GM12878 (cell line): ENCODE measurements around the gene MRPL23. TPM values are rescaled to one million over a fixed set of nuclear protein-coding genes. Genes with fewer than 3 reads are reported as not detected.
A peak's percentile ranks its signal among the peaks of the same experiment; 100 is the strongest.

Experiments
- ATAC-seq: fragments of 200-7000 bp; cut with Tn5 transposase; 3 replicates; pipeline ENCODE4 v1.9.1; 2020; ENCODE audit warnings: mild to moderate bottlenecking, moderate library complexity
- BruUV-seq: library from RNA; stranded (reverse); fragments of 400-500 nt; replicated peaks from 2 replicates; lab custom pipeline; 2021; lab: Mats Ljungman, UMichigan
- CTCF ChIA-PET: fragments of 300-600 bp; sonication (Branson Sonifier 250); formaldehyde crosslinking; extraction: SDS; loops from one replicate; lab custom pipeline; 2021; ENCODE audit warnings: inconsistent platforms; lab: Yijun Ruan, JAX
- POLR2A ChIA-PET: fragments of 350-600 bp; formaldehyde crosslinking; extraction: SDS; loops from one replicate; lab custom pipeline; 2021; ENCODE audit warnings: inconsistent platforms; lab: Charles Lee
- RAD21 ChIA-PET: fragments of 300-600 bp; sonication (Branson Sonifier 250); formaldehyde crosslinking; loops from one replicate; lab custom pipeline; 2023; ENCODE audit warnings: antibody characterized with exemption; ENCODE audit not compliant: unreplicated experiment; lab: Charles Lee
- SMC1A ChIA-PET: fragments of 300-600 bp; sonication (Branson Sonifier 250); formaldehyde crosslinking; loops from one replicate; lab custom pipeline; 2023; ENCODE audit not compliant: unreplicated experiment, uncharacterized antibody; lab: Charles Lee
- DNase-seq: peaks from one replicate; pipeline ENCODE4 v3.0.0-alpha.2; 2011; ENCODE audit warnings: low read depth, low spot score
- FAIRE-seq: peaks from 3 replicates; lab custom pipeline; 2011; peaks lifted over from hg19 to GRCh38; lab: Jason Lieb, UNC
- H2AFZ ChIP-seq: 2 replicates; pipeline ENCODE4 v1.6.0; 2011; ENCODE audit warnings: low read depth, low read length, control low read depth; ENCODE audit not compliant: control insufficient read depth
- H3K27ac ChIP-seq: 2 replicates; pipeline ENCODE4 v1.5.1; 2011; ENCODE audit warnings: control low read depth; ENCODE audit not compliant: control insufficient read depth, insufficient read depth
- H3K27me3 ChIP-seq, 2 experiments: replicated peaks in 1 of 2; 2 replicates each; pipeline versions ENCODE4 v1.6.0 to v1.6.1; 2011; ENCODE audit warnings: low read length in 1 of 2; ENCODE audit not compliant: control insufficient read depth in 2 of 2, insufficient read depth in 2 of 2
- H3K36me3 ChIP-seq, 2 experiments: 2 replicates each; pipeline ENCODE4 v1.5.1; 2011; ENCODE audit warnings: low read length in 1 of 2; ENCODE audit not compliant: control insufficient read depth in 2 of 2, insufficient read depth in 2 of 2
- H3K4me1 ChIP-seq: 2 replicates; pipeline ENCODE4 v1.6.1; 2011; ENCODE audit warnings: mild to moderate bottlenecking, low read length, moderate library complexity, mixed read lengths; ENCODE audit not compliant: control insufficient read depth, insufficient read depth
- H3K4me2 ChIP-seq: 2 replicates; pipeline ENCODE4 v1.6.0; 2011; ENCODE audit warnings: control low read depth; ENCODE audit not compliant: control insufficient read depth, insufficient read depth
- H3K4me3 ChIP-seq: fragments of 200-600 bp; sonication (generic); 2 replicates; pipeline ENCODE4 v1.5.1; 2016
- H3K79me2 ChIP-seq: 2 replicates; pipeline ENCODE4 v1.6.0; 2011; ENCODE audit warnings: low read length; ENCODE audit not compliant: control insufficient read depth, insufficient read depth
- H3K9ac ChIP-seq: 2 replicates; pipeline ENCODE4 v1.8.0; 2011; ENCODE audit warnings: low read length, control low read depth, mixed read lengths; ENCODE audit not compliant: control insufficient read depth, insufficient read depth
- H3K9me3 ChIP-seq: replicated peaks from 3 replicates; pipeline ENCODE4 v1.5.1; 2011; ENCODE audit warnings: mild to moderate bottlenecking, low read length; ENCODE audit not compliant: control insufficient read depth, insufficient read depth
- H4K20me1 ChIP-seq: 2 replicates; pipeline ENCODE4 v1.6.0; 2011; ENCODE audit not compliant: control insufficient read depth, insufficient read depth
- ETV6 ChIP-seq, 2 experiments: fragments of 450-650 bp in 1 of 2; IDR thresholded peaks in 1 of 2; conservative IDR thresholded peaks in 1 of 2; 2 replicates each; pipeline ENCODE4 v1.6.1; 2014; ENCODE audit warnings: antibody characterized with exemption in 1 of 2, borderline replicate concordance in 1 of 2, low read depth in 1 of 2, mild to moderate bottlenecking in 1 of 2, moderate library complexity in 1 of 2
- JUNB ChIP-seq: IDR thresholded peaks from 2 replicates; pipeline ENCODE4 v1.6.1; 2016; ENCODE audit warnings: antibody characterized with exemption, mild to moderate bottlenecking
- KDM1A ChIP-seq: fragments of 200-600 bp; sonication (generic); IDR thresholded peaks from 2 replicates; pipeline ENCODE4 v1.6.1; 2016; ENCODE audit warnings: borderline replicate concordance
- SMAD1 ChIP-seq: fragments of 450-650 bp; IDR thresholded peaks from 2 replicates; pipeline ENCODE4 v1.6.1; 2018; ENCODE audit warnings: mild to moderate bottlenecking, low read depth; ENCODE audit not compliant: partially characterized antibody
- TBL1XR1 ChIP-seq: IDR thresholded peaks from 2 replicates; pipeline ENCODE4 v1.6.1; 2012; ENCODE audit warnings: low read depth, low read length, improper control_type of control experiment
- ZZZ3 ChIP-seq: IDR thresholded peaks from 2 replicates; pipeline ENCODE4 v1.6.1; 2011; ENCODE audit warnings: low read depth; ENCODE audit not compliant: control insufficient read depth, insufficient read length
- WGBS: methylation state at CpG from one replicate; pipeline ENCODE4 v1.1.6; 2016; ENCODE audit warnings: low lambda C conversion rate; ENCODE audit not compliant: insufficient replicate concordance, insufficient coverage; ENCODE audit errors: missing lambda C conversion rate; 5-methylcytosine and 5-hydroxymethylcytosine counted together
- in situ Hi-C: fragments of 300-500 bp; cut with MboI; formaldehyde crosslinking; loops from 9 replicates; pipeline ENCODE4 v1.14.3; 2018; ENCODE audit warnings: mixed read lengths
- intact Hi-C: fragments of 100-400 bp; cut with micrococcal nuclease; formaldehyde crosslinking; loops from one replicate; pipeline ENCODE4 v1.14.2; 2022; ENCODE audit not compliant: unreplicated experiment
- polyA plus RNA-seq, 11 experiments: library from polyadenylated mRNA; depleted of rRNA in 4 of 11; unstranded in 6 of 11; stranded (reverse) in 5 of 11; fragments of >200 nt; fragmentation: Nextera tagmentation in 4 of 11; fragmentation: Illumina TruSeq in 1 of 11; extraction: Ambion mirVana in 4 of 11; extraction: Trizol in 1 of 11; gene quantifications; 1 replicate in 1 of 11; 2 replicates in 10 of 11; pipeline versions ENCODE4 v1.2.1 to v1.2.3, GENCODE V29; 2011 to 2016; ENCODE audit warnings: inconsistent platforms in 2 of 11, missing spikeins in 2 of 11, low read depth in 1 of 11
- total RNA-seq, 4 experiments: library from RNA; depleted of rRNA in 3 of 4; stranded (reverse); fragments of >200 nt in 3 of 4; fragmentation: Illumina TruSeq in 1 of 4; extraction: Trizol in 1 of 4; gene quantifications; 2 replicates each; pipeline versions ENCODE4 v1.2.1 to v1.2.3, GENCODE V29; 2013 to 2021
- TF ChIP-seq, protein P1 (sequence below): fragments of 450-650 bp; IDR thresholded peaks from 2 replicates; pipeline ENCODE4 v1.6.1; 2016; ENCODE audit warnings: mild to moderate bottlenecking
- TF ChIP-seq, protein P2 (sequence below): IDR thresholded peaks from 2 replicates; pipeline ENCODE4 v1.6.1; 2011; ENCODE audit warnings: low read depth, mild to moderate bottlenecking, low read length, moderate library complexity, borderline replicate concordance; ENCODE audit errors: extremely low read depth

Gene MRPL23
- total and polyA plus RNA-seq, 10 of the 15 experiments (the other 5 are each of a cell fraction or from before 2014, with no cell fraction given), result 1.6 to 207 (median 126) TPM

DNA sequence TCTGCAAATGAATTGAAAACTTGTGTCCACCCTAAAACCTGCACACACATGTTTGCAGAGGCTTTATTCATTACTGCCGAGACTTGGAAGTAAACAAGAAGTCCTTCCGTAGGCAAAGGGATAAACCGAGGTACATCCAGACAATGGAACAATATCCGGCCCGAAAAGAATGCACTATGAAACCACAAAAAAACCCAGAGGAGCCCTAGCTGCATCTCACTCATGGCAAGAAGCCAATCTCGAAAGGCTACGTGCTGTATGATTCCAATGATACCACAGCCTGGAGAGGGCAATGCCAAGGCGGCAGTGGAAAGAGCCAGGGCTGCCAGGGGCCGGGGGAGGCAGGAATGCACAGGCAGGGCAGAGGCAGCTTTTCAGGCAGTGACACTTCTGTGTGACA lies 3.2 kb upstream of the MRPL23 start (continued):
- TF ChIP-seq, protein P1, sequence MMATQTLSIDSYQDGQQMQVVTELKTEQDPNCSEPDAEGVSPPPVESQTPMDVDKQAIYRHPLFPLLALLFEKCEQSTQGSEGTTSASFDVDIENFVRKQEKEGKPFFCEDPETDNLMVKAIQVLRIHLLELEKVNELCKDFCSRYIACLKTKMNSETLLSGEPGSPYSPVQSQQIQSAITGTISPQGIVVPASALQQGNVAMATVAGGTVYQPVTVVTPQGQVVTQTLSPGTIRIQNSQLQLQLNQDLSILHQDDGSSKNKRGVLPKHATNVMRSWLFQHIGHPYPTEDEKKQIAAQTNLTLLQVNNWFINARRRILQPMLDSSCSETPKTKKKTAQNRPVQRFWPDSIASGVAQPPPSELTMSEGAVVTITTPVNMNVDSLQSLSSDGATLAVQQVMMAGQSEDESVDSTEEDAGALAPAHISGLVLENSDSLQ, result no peak
- TF ChIP-seq, protein P2, sequence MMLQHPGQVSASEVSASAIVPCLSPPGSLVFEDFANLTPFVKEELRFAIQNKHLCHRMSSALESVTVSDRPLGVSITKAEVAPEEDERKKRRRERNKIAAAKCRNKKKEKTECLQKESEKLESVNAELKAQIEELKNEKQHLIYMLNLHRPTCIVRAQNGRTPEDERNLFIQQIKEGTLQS, result no peak
- TF ChIP-seq ETV6 (conservative IDR thresholded peaks at IDR 0.05 in 1 of 2, IDR thresholded peaks at IDR 0.05 in 1 of 2; ENCODE audit: borderline replicate concordance in 1 of 2, low read depth in 1 of 2), result no peak
- TF ChIP-seq, all 136 proteins: peak for 0

DNA sequence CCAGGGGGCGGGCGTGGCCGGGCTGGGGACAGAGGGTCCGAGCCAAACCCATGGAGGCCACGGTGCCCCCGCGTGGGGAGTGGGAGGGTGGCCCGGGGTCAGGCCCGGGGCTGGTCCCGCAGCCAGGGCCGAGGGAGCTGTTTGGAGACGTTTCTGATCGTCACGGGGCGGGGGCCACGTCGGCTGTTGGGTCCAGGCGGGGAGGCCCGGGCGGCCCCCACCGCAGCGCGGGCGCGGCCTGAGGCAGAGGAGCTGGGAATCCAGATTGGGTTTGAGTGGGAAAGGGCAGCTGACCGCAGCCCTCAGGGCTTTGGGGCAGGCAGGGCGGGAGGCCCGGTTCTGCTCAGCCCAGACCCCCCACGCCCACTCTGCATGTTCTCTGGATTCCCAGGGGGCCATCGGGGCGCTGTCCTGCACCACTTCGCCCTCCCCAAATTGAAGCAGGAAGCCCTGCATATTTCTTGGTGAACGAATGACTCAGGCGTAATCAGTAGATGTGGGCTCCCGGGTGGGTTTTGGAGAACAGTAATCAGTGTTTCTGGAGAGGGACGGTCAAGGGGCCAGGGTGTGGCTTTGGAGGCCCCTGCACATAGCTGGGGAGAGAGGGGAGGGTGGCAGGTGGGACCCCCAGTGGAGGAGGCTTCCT lies 583 bp downstream of the MRPL23 start:
- no peak overlapping the region for H3K4me3 ChIP-seq
- DNase-seq (no peak), ATAC-seq (peak; percentile 51)
- ChIA-PET SMC1A (interaction anchor here (1.7 kb wide), 1 partner anchor 97 kb away, joined by 5 read pairs; no protein-coding TSS in a partner anchor), CTCF (interaction anchor here (0.7 to 1.7 kb wide), 5 partner anchors 45 to 295 kb away, joined by 3 to 5 read pairs (median 3); no protein-coding TSS in a partner anchor), RAD21 (interaction anchor here (0.6 to 1.1 kb wide), 4 partner anchors 65 to 204 kb away, joined by 3 to 4 read pairs (median 3); no protein-coding TSS in a partner anchor), POLR2A (interaction anchor here (0.6 to 1.0 kb wide), 2 partner anchors 95 to 97 kb away, joined by 3 read pairs; partner anchors contain the start of gene LSP1)
- in situ Hi-C loops, result no loop called here
- intact Hi-C loops, result no loop called here
- no peak overlapping the region for H2AFZ ChIP-seq
- H3K27me3 ChIP-seq, result no peaks in the 10 kb centered on the region
- H3K9ac ChIP-seq, result no peak overlapping the region
- no peaks in the 10 kb centered on the region for H3K4me1 ChIP-seq
- no TSS peak for BruUV-seq
- no peaks in the 10 kb centered on the region for H4K20me1 ChIP-seq
- TF ChIP-seq TBL1XR1 (no peak), KDM1A (no peak), JUNB (no peak), SMAD1 (no peak), ZZZ3 (no peak)
- TF ChIP-seq, all 136 proteins: peak for 0
- FAIRE-seq, result peak; percentile 31
- Histone ChIP-seq H3K4me2 (no peak overlapping the region), H3K27ac (no peak overlapping the region), H3K36me3 (no peaks in the 10 kb centered on the region), H3K79me2 (no peaks in the 10 kb centered on the region), H3K9me3 (no peaks in the 10 kb centered on the region)
- no CpG with 5 or more reads among the region's 36 CpGs for WGBS
